GM23338 (cell line): Measurements from ENCODE around the gene POU3F1. TPM values are rescaled to one million over a fixed set of nuclear protein-coding genes. Genes with fewer than 3 reads are reported as not detected.

ENCODE experiments used
- ATAC-seq: fragments of 200-7000 bp; cut with Tn5 transposase; 3 replicates; pipeline ENCODE4 v1.9.1; 2020
- DNase-seq: peaks from one replicate; pipeline ENCODE4 v3.0.0-alpha.2; 2015; ENCODE audit warnings: low spot score
- H2AFZ ChIP-seq: fragments of 200-600 bp; sonication (generic); 2 replicates; pipeline ENCODE4 v1.8.0; 2016; ENCODE audit warnings: antibody characterized with exemption, mild to moderate bottlenecking, moderate library complexity
- H3F3A ChIP-seq: fragments of 200-600 bp; sonication (generic); replicated peaks from 2 replicates; pipeline ENCODE4 v1.8.0; 2017; ENCODE audit warnings: antibody characterized with exemption, mixed run types, low read depth
- H3K27ac ChIP-seq: fragments of 200-600 bp; sonication (generic); 2 replicates; pipeline ENCODE4 v1.6.1; 2016; ENCODE audit warnings: low read depth
- H3K27me3 ChIP-seq: fragments of 200-600 bp; sonication (generic); 2 replicates; pipeline ENCODE4 v1.8.0; 2016; ENCODE audit warnings: mild to moderate bottlenecking, mixed run types, moderate library complexity; ENCODE audit not compliant: insufficient read depth
- H3K36me3 ChIP-seq: fragments of 200-600 bp; sonication (generic); 2 replicates; pipeline ENCODE4 v1.8.0; 2016; ENCODE audit warnings: mild to moderate bottlenecking; ENCODE audit not compliant: insufficient read depth
- H3K4me1 ChIP-seq: fragments of 200-600 bp; sonication (generic); 2 replicates; pipeline ENCODE4 v1.8.0; 2016; ENCODE audit warnings: mild to moderate bottlenecking, moderate library complexity; ENCODE audit not compliant: insufficient read depth
- H3K4me2 ChIP-seq: fragments of 200-600 bp; sonication (generic); 2 replicates; pipeline ENCODE4 v1.7.1; 2017; ENCODE audit warnings: mixed run types
- H3K4me3 ChIP-seq: fragments of 200-600 bp; sonication (generic); 2 replicates; pipeline ENCODE4 v1.6.1; 2016; ENCODE audit warnings: mixed run types
- H3K79me2 ChIP-seq: fragments of 200-600 bp; sonication (generic); replicated peaks from 2 replicates; pipeline ENCODE4 v1.8.0; 2017; ENCODE audit warnings: mild to moderate bottlenecking; ENCODE audit not compliant: insufficient read depth
- H3K9me2 ChIP-seq: fragments of 200-600 bp; sonication (generic); 2 replicates; pipeline ENCODE4 v1.8.0; 2017; ENCODE audit not compliant: insufficient read depth
- H4K20me1 ChIP-seq: fragments of 200-600 bp; sonication (generic); replicated peaks from 2 replicates; pipeline ENCODE4 v1.8.0; 2017; ENCODE audit warnings: mild to moderate bottlenecking; ENCODE audit not compliant: insufficient read depth
- H3K27ac Mint-ChIP-seq: 2 replicates; pipeline ENCODE4 v1.8.0; 2020; ENCODE audit warnings: inconsistent platforms, mild to moderate bottlenecking, moderate library complexity, mixed read lengths
- H3K27me3 Mint-ChIP-seq: 3 replicates; pipeline ENCODE4 v1.8.0; 2022; ENCODE audit warnings: low read depth, mild to moderate bottlenecking, moderate library complexity, mixed read lengths, inconsistent platforms; ENCODE audit not compliant: insufficient read depth, poor library complexity
- H3K36me3 Mint-ChIP-seq: 3 replicates; pipeline ENCODE4 v1.8.0; 2021; ENCODE audit warnings: low read depth, mild to moderate bottlenecking, inconsistent platforms, moderate library complexity, mixed read lengths
- H3K4me1 Mint-ChIP-seq: 3 replicates; pipeline ENCODE4 v1.8.0; 2020; ENCODE audit warnings: mild to moderate bottlenecking, inconsistent platforms, mixed read lengths
- H3K4me3 Mint-ChIP-seq: 3 replicates; pipeline ENCODE4 v1.8.0; 2021; ENCODE audit warnings: moderate library complexity, mild to moderate bottlenecking, inconsistent platforms, mixed read lengths
- H3K9me3 Mint-ChIP-seq: 3 replicates; pipeline ENCODE4 v1.8.0; 2020; ENCODE audit warnings: moderate library complexity, mild to moderate bottlenecking, inconsistent platforms, mixed read lengths
- JUNB ChIP-seq: IDR thresholded peaks from one replicate; pipeline ENCODE4 v1.6.1; 2016; ENCODE audit warnings: antibody characterized with exemption; ENCODE audit not compliant: unreplicated experiment
- NANOG ChIP-seq: IDR thresholded peaks from 2 replicates; pipeline ENCODE4 v1.6.1; 2016; ENCODE audit warnings: antibody characterized with exemption, borderline replicate concordance
- POLR2AphosphoS5 ChIP-seq: IDR thresholded peaks from 2 replicates; pipeline ENCODE4 v1.6.1; 2016; ENCODE audit warnings: antibody characterized with exemption, low read depth
- STAT1 ChIP-seq: IDR thresholded peaks from one replicate; pipeline ENCODE4 v1.6.1; 2016; ENCODE audit warnings: antibody characterized with exemption; ENCODE audit not compliant: unreplicated experiment
- polyA plus RNA-seq: library from polyadenylated mRNA; unstranded; fragments of >200 nt; fragmentation: Nextera tagmentation; extraction: Ambion mirVana; gene quantifications from 2 replicates; pipeline ENCODE4 v1.2.1, GENCODE V29; 2016
- total RNA-seq: library from RNA; depleted of rRNA; stranded (reverse); fragments of >200 nt; shearing (Covaris generic); gene quantifications from 2 replicates; pipeline ENCODE4 v1.2.3, GENCODE V29; 2014
- TF ChIP-seq, protein P1 (sequence below), 2 experiments: fragments of 200-600 bp in 1 of 2; sonication (generic) in 1 of 2; conservative IDR thresholded peaks; 2 replicates each; pipeline versions ENCODE4 v1.5.1 to v1.6.1; 2016 to 2017; ENCODE audit warnings: antibody characterized with exemption in 2 of 2, low read depth in 2 of 2, mild to moderate bottlenecking in 2 of 2, moderate library complexity in 1 of 2
- TF ChIP-seq, protein P2 (sequence below): fragments of 250-450 bp; sonication (Bioruptor Pico); IDR thresholded peaks from 2 replicates; pipeline ENCODE4 v1.5.0; 2020; ENCODE audit warnings: mild to moderate bottlenecking, moderate library complexity
- TF ChIP-seq, protein P3 (sequence below): IDR thresholded peaks from 2 replicates; pipeline ENCODE4 v1.6.1; 2016; ENCODE audit warnings: antibody characterized with exemption

The POU3F1 gene
- total and polyA plus RNA-seq, 2 experiments from 2014 or later, result 3.6 to 11.5 TPM

DNA sequence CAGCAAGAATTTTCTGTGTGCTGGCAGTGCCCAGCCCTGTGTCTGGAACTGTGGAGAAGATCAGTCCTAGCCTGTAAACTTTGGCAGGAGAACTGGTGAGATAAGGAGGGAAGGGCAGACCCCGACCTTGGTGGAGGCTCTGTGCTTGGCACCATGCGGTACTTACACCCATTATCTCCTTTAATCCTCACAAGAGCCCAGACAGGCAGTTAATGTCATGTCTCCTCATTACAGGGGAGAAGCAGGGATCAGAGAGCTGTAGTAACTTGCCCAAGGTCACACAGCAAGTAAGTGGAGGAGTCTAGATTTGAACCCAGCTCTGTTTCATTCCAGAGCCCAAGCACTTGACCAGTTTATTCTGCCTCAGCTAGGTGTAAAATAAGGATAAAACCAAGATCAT, 13.9 kb upstream of the POU3F1 start (continued):
- TF ChIP-seq, protein P1, sequence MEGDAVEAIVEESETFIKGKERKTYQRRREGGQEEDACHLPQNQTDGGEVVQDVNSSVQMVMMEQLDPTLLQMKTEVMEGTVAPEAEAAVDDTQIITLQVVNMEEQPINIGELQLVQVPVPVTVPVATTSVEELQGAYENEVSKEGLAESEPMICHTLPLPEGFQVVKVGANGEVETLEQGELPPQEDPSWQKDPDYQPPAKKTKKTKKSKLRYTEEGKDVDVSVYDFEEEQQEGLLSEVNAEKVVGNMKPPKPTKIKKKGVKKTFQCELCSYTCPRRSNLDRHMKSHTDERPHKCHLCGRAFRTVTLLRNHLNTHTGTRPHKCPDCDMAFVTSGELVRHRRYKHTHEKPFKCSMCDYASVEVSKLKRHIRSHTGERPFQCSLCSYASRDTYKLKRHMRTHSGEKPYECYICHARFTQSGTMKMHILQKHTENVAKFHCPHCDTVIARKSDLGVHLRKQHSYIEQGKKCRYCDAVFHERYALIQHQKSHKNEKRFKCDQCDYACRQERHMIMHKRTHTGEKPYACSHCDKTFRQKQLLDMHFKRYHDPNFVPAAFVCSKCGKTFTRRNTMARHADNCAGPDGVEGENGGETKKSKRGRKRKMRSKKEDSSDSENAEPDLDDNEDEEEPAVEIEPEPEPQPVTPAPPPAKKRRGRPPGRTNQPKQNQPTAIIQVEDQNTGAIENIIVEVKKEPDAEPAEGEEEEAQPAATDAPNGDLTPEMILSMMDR (conservative IDR thresholded peaks at IDR 0.05; ENCODE audit: low read depth in 2 of 2), result no peak
- no peak for TF ChIP-seq POLR2AphosphoS5

DNA sequence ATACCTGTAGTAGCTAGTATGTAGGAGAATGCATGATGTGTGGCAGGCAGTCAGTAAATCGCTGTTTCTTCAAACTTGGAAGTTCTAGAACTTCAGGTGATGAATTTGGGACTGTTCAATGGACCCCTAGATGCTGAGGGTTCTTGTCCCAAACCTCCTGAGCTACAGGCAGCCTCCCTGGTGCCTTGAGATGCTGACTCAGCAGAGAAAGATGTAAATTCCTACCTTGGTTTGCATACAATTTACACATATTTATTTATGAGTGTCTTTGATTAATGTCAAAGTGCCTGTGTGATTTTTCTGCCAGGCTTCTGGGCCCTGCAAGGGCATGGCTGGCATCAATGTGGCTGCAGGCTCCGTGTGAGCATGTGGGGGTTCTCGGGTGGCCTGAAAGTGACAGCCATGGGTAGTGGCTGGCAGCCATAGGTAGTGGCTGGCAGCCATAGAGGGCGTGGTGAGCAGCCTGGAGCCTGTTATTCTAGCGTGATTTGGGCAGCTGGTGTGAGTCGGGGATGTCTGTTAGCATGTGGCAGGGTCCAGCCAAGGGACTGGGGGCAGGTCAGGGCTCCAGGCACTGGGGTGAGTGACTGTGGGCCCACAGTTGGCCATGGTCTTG, 13.2 kb upstream of the POU3F1 start:
- Histone ChIP-seq H3K79me2 (no peaks in the 10 kb centered on the region), H3K4me3 (no peak overlapping the region), H4K20me1 (no peaks in the 10 kb centered on the region), H3K27me3 (no peaks in the 10 kb centered on the region), H2AFZ (no peak overlapping the region), H3K27ac (no peak overlapping the region), H3K4me1 (peaks cover 10% of the 10 kb centered on the region; the same call in 1 of the 2 replicates), H3K36me3 (no peaks in the 10 kb centered on the region), H3F3A (no peaks in the 10 kb centered on the region), H3K9me2 (no peaks in the 10 kb centered on the region), H3K4me2 (no peak overlapping the region)
- Mint-ChIP-seq H3K27ac (no peak overlapping the region; the same call in 1 of the 2 replicates), H3K4me1 (peaks cover 37% of the 10 kb centered on the region), H3K27me3 (peaks cover 13% of the 10 kb centered on the region), H3K4me3 (no peak overlapping the region; the same call in 2 of the 3 replicates), H3K9me3 (peaks cover 4% of the 10 kb centered on the region; the same call in 1 of the 3 replicates), H3K36me3 (peaks cover 7% of the 10 kb centered on the region; the same call in 1 of the 3 replicates)
- DNase-seq (no peak), ATAC-seq (no peak)
- TF ChIP-seq, protein P2, sequence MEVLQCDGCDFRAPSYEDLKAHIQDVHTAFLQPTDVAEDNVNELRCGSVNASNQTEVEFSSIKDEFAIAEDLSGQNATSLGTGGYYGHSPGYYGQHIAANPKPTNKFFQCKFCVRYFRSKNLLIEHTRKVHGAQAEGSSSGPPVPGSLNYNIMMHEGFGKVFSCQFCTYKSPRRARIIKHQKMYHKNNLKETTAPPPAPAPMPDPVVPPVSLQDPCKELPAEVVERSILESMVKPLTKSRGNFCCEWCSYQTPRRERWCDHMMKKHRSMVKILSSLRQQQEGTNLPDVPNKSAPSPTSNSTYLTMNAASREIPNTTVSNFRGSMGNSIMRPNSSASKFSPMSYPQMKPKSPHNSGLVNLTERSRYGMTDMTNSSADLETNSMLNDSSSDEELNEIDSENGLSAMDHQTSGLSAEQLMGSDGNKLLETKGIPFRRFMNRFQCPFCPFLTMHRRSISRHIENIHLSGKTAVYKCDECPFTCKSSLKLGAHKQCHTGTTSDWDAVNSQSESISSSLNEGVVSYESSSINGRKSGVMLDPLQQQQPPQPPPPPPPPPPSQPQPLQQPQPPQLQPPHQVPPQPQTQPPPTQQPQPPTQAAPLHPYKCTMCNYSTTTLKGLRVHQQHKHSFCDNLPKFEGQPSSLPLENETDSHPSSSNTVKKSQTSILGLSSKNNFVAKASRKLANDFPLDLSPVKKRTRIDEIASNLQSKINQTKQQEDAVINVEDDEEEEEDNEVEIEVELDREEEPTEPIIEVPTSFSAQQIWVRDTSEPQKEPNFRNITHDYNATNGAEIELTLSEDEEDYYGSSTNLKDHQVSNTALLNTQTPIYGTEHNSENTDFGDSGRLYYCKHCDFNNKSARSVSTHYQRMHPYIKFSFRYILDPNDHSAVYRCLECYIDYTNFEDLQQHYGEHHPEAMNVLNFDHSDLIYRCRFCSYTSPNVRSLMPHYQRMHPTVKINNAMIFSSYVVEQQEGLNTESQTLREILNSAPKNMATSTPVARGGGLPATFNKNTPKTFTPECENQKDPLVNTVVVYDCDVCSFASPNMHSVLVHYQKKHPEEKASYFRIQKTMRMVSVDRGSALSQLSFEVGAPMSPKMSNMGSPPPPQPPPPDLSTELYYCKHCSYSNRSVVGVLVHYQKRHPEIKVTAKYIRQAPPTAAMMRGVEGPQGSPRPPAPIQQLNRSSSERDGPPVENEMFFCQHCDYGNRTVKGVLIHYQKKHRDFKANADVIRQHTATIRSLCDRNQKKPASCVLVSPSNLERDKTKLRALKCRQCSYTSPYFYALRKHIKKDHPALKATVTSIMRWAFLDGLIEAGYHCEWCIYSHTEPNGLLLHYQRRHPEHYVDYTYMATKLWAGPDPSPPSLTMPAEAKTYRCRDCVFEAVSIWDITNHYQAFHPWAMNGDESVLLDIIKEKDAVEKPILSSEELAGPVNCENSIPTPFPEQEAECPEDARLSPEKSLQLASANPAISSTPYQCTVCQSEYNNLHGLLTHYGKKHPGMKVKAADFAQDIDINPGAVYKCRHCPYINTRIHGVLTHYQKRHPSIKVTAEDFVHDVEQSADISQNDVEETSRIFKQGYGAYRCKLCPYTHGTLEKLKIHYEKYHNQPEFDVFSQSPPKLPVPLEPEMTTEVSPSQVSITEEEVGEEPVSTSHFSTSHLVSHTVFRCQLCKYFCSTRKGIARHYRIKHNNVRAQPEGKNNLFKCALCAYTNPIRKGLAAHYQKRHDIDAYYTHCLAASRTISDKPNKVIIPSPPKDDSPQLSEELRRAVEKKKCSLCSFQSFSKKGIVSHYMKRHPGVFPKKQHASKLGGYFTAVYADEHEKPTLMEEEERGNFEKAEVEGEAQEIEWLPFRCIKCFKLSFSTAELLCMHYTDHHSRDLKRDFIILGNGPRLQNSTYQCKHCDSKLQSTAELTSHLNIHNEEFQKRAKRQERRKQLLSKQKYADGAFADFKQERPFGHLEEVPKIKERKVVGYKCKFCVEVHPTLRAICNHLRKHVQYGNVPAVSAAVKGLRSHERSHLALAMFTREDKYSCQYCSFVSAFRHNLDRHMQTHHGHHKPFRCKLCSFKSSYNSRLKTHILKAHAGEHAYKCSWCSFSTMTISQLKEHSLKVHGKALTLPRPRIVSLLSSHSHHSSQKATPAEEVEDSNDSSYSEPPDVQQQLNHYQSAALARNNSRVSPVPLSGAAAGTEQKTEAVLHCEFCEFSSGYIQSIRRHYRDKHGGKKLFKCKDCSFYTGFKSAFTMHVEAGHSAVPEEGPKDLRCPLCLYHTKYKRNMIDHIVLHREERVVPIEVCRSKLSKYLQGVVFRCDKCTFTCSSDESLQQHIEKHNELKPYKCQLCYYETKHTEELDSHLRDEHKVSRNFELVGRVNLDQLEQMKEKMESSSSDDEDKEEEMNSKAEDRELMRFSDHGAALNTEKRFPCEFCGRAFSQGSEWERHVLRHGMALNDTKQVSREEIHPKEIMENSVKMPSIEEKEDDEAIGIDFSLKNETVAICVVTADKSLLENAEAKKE, result no peak
- TF ChIP-seq NANOG (no peak), STAT1 (no peak), JUNB (no peak)
- TF ChIP-seq, protein P3, sequence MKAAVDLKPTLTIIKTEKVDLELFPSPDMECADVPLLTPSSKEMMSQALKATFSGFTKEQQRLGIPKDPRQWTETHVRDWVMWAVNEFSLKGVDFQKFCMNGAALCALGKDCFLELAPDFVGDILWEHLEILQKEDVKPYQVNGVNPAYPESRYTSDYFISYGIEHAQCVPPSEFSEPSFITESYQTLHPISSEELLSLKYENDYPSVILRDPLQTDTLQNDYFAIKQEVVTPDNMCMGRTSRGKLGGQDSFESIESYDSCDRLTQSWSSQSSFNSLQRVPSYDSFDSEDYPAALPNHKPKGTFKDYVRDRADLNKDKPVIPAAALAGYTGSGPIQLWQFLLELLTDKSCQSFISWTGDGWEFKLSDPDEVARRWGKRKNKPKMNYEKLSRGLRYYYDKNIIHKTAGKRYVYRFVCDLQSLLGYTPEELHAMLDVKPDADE, result no peak
